Fibroblast of skin of back (primary cell): ENCODE measurements around the gene RASGEF1B.

Experiments
- DNase-seq: peaks from one replicate; pipeline ENCODE4 v3.0.0-alpha.2; 2013

RASGEF1B gene

GRCh38 chr4:81392164-81392563 is 79.5 kb downstream of the RASGEF1B start:
- no peak for DNase-seq

- no peak for DNase-seq
Observed at GRCh38 chr4:81389720-81390119, 82.0 kb downstream of the RASGEF1B start.

- no peak for DNase-seq
Observed at GRCh38 chr4:81380437-81380836, 91.3 kb downstream of the RASGEF1B start.

GRCh38 chr4:81378386-81378785 is 93.3 kb downstream of the RASGEF1B start:
- no peak for DNase-seq

GRCh38 chr4:81377191-81377590 is 94.5 kb downstream of the RASGEF1B start:
- no peak for DNase-seq

- DNase-seq: no peak
Observed at GRCh38 chr4:81376720-81377119, 95.0 kb downstream of the RASGEF1B start.
